Uterus (tissue), 4 donors: ENCODE results near the gene TALDO1. TPM values are rescaled to one million over a fixed set of nuclear protein-coding genes. Genes with fewer than 3 reads are reported as not detected.

ENCODE experiments used
- DNase-seq, 2 donors: peaks; one replicate each; pipeline ENCODE4 v3.0.0-alpha.2; 2019 to 2020
- H3K27ac ChIP-seq, 2 donors: fragments of 200-600 bp; sonication (generic); 1 replicate in 1 of 2; 2 replicates in 1 of 2; pipeline ENCODE4 v1.5.1; 2016 to 2018
- H3K27me3 ChIP-seq, 2 donors: fragments of 200-600 bp; sonication (generic); one replicate each; pipeline ENCODE4 v1.5.1; 2018 to 2019; ENCODE audit warnings: control low read depth in 1 of 2
- H3K36me3 ChIP-seq, 2 donors: fragments of 200-600 bp; sonication (generic); one replicate each; pipeline ENCODE4 v1.5.1; 2019; ENCODE audit warnings: control low read depth in 1 of 2
- H3K4me1 ChIP-seq, 2 donors: fragments of 200-600 bp; sonication (generic); one replicate each; pipeline ENCODE4 v1.5.1; 2018 to 2019; ENCODE audit warnings: control low read depth in 1 of 2
- H3K4me3 ChIP-seq, 2 donors: fragments of 200-600 bp; sonication (generic); 1 replicate in 1 of 2; 2 replicates in 1 of 2; pipeline ENCODE4 v1.5.1; 2018 to 2019; ENCODE audit warnings: mild to moderate bottlenecking in 1 of 2
- H3K9me3 ChIP-seq, 2 donors: fragments of 200-600 bp; sonication (generic); one replicate each; pipeline ENCODE4 v1.5.1; 2019; ENCODE audit warnings: control low read depth in 1 of 2
- POLR2A ChIP-seq, 2 donors: fragments of 450-650 bp; IDR thresholded peaks; one replicate each; pipeline ENCODE4 v1.6.1; 2016; ENCODE audit warnings: antibody characterized with exemption in 2 of 2, mild to moderate bottlenecking in 1 of 2, moderate library complexity in 1 of 2
- intact Hi-C: fragments of 100-400 bp; cut with DNase I; formaldehyde crosslinking; loops from one replicate; pipeline ENCODE4 v1.15.1; 2023; ENCODE audit warnings: low total_unique reads
- total RNA-seq, 4 donors: library from RNA; depleted of rRNA in 3 of 4; stranded (reverse); fragments of >200 nt in 3 of 4; gene quantifications; one replicate each; pipeline versions ENCODE4 v1.1.0 to v1.2.4, GENCODE V29; 2014 to 2023
- TF ChIP-seq, protein P1 (sequence below), 4 experiments: fragments of 200-600 bp in 2 of 4; fragments of 450-650 bp in 2 of 4; sonication (generic) in 2 of 4; IDR thresholded peaks; one replicate each; pipeline ENCODE4 v1.5.1; 2016 to 2019; ENCODE audit warnings: antibody characterized with exemption in 4 of 4, mild to moderate bottlenecking in 2 of 4, moderate library complexity in 1 of 4
- donor health status: DM: yes; HTN: yes; CAD: no.

TALDO1 gene
- total RNA-seq, 4 donors from 2014 or later, result 60.3 to 146 (median 66.9) TPM

DNA sequence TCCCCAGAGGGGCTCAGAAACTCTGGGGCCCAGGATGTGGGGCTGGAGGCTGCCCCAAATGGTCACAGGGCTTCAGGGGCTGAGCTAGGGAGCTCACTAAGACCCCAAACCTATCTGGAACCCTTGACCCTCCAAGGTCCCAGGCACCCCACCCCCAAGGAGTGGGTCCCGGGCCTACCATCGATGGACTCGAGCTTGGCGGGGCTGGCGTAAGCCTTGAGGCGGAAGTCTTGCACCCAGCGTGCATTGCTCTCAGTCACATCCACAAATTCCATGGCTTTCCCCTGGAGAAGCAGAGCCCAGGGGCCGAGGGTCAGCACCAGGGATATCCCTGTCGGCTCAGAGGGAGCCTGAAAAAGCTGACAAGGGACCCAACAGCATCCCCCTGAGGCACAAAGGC, 26.6 kb downstream of the TALDO1 start:
- TF ChIP-seq, protein P1, sequence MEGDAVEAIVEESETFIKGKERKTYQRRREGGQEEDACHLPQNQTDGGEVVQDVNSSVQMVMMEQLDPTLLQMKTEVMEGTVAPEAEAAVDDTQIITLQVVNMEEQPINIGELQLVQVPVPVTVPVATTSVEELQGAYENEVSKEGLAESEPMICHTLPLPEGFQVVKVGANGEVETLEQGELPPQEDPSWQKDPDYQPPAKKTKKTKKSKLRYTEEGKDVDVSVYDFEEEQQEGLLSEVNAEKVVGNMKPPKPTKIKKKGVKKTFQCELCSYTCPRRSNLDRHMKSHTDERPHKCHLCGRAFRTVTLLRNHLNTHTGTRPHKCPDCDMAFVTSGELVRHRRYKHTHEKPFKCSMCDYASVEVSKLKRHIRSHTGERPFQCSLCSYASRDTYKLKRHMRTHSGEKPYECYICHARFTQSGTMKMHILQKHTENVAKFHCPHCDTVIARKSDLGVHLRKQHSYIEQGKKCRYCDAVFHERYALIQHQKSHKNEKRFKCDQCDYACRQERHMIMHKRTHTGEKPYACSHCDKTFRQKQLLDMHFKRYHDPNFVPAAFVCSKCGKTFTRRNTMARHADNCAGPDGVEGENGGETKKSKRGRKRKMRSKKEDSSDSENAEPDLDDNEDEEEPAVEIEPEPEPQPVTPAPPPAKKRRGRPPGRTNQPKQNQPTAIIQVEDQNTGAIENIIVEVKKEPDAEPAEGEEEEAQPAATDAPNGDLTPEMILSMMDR (IDR thresholded peaks at IDR 0.05), result no peak
- no peak for TF ChIP-seq POLR2A (IDR thresholded peaks at IDR 0.05)
- peaks cover 0 to 20% of the 10 kb centered on the region in 2 donors for H3K4me1 ChIP-seq
- no peak overlapping the region for H3K4me3 ChIP-seq
- H3K27ac ChIP-seq, result no peak overlapping the region
- intact Hi-C loops, result no loop called here
- no peaks in the 10 kb centered on the region for H3K27me3 ChIP-seq
- no peaks in the 10 kb centered on the region for H3K36me3 ChIP-seq
- H3K9me3 ChIP-seq, result no peaks in the 10 kb centered on the region
- no peak for DNase-seq

GRCh38 chr11:774873-775592, 27.8 kb downstream of the TALDO1 start:
- Histone ChIP-seq H3K4me3 (no peak overlapping the region), H3K36me3 (no peaks in the 10 kb centered on the region), H3K9me3 (no peaks in the 10 kb centered on the region), H3K27me3 (no peaks in the 10 kb centered on the region), H3K4me1 (peaks cover 0 to 20% of the 10 kb centered on the region in 2 donors), H3K27ac (no peak overlapping the region)
- DNase-seq, result peak in 1 of 2 donors; percentile 24
- intact Hi-C loops, result no loop called here
- TF ChIP-seq, protein P1 (IDR thresholded peaks at IDR 0.05), result no peak
- TF ChIP-seq POLR2A (IDR thresholded peaks at IDR 0.05), result no peak

GRCh38 chr11:776263-776560, 28.9 kb downstream of the TALDO1 start:
- DNase-seq, result no peak
- Histone ChIP-seq H3K9me3 (no peaks in the 10 kb centered on the region), H3K4me3 (peak overlapping the region; percentile 75 to 91), H3K36me3 (no peaks in the 10 kb centered on the region), H3K4me1 (peaks cover 0 to 20% of the 10 kb centered on the region in 2 donors), H3K27me3 (no peaks in the 10 kb centered on the region), H3K27ac (peak overlapping the region; percentile 79 to 83)
- TF ChIP-seq POLR2A (IDR thresholded peaks at IDR 0.05), result no peak
- TF ChIP-seq, protein P1 (IDR thresholded peaks at IDR 0.05), result no peak
- intact Hi-C loops, result no loop called here

GRCh38 chr11:776561-777287, 29.5 kb downstream of the TALDO1 start:
- intact Hi-C loops, result no loop called here
- no peaks in the 10 kb centered on the region for H3K27me3 ChIP-seq
- H3K9me3 ChIP-seq, result no peaks in the 10 kb centered on the region
- no peaks in the 10 kb centered on the region for H3K36me3 ChIP-seq
- no peak for TF ChIP-seq POLR2A (IDR thresholded peaks at IDR 0.05)
- TF ChIP-seq, protein P1 (IDR thresholded peaks at IDR 0.05), result no peak
- peaks cover 0 to 20% of the 10 kb centered on the region in 2 donors for H3K4me1 ChIP-seq
- peak overlapping the region; percentile 75 to 91 for H3K4me3 ChIP-seq
- H3K27ac ChIP-seq, result peak overlapping the region; percentile 79 to 83
- peak in 1 of 2 donors; percentile 41 for DNase-seq
